Measurements from ENCODE around the gene PACRG. TPM values are rescaled to one million over a fixed set of nuclear protein-coding genes. Genes with fewer than 3 reads are reported as not detected.

PACRG gene
- total RNA-seq, 1 donor from 2014 or later = 1.2 TPM

DNA sequence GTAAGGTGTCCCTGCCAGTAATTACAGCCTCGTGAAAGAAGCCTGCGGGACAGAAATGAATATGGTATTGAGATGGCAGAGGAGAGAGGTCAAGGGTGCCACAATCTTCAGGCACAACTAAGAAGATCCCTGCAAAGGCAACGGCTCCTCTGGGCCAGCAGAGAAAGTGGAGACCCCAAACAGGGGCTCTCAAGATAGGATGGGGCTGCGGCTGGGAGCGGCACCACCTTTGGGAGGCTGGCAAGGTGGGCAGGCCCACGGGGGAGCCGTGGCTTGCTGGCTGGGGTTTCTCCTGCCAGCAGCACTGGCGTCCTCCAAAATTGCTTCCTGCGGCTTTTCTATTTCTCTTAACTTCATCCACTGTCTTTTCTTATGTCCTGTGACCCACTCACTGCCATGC lies 503.1 kb downstream of the PACRG start:
- no peak for DNase-seq (ENCODE audit: extremely low spot score, unreplicated experiment)
- no peak overlapping the region for H3K27ac Mint-ChIP-seq (ENCODE audit: unreplicated experiment)
- no peaks in the 10 kb centered on the region for H3K36me3 Mint-ChIP-seq (ENCODE audit: unreplicated experiment)
- H3K27me3 Mint-ChIP-seq (ENCODE audit: unreplicated experiment) = peaks cover 12% of the 10 kb centered on the region
- peaks cover 7% of the 10 kb centered on the region for H3K9me3 Mint-ChIP-seq (ENCODE audit: unreplicated experiment)
- peaks cover 4% of the 10 kb centered on the region for H3K4me1 Mint-ChIP-seq (ENCODE audit: unreplicated experiment)
- TF ChIP-seq, protein P1, sequence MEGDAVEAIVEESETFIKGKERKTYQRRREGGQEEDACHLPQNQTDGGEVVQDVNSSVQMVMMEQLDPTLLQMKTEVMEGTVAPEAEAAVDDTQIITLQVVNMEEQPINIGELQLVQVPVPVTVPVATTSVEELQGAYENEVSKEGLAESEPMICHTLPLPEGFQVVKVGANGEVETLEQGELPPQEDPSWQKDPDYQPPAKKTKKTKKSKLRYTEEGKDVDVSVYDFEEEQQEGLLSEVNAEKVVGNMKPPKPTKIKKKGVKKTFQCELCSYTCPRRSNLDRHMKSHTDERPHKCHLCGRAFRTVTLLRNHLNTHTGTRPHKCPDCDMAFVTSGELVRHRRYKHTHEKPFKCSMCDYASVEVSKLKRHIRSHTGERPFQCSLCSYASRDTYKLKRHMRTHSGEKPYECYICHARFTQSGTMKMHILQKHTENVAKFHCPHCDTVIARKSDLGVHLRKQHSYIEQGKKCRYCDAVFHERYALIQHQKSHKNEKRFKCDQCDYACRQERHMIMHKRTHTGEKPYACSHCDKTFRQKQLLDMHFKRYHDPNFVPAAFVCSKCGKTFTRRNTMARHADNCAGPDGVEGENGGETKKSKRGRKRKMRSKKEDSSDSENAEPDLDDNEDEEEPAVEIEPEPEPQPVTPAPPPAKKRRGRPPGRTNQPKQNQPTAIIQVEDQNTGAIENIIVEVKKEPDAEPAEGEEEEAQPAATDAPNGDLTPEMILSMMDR (IDR thresholded peaks at IDR 0.05) = no peak
- no peak overlapping the region for H3K4me3 Mint-ChIP-seq (ENCODE audit: unreplicated experiment)

DNA sequence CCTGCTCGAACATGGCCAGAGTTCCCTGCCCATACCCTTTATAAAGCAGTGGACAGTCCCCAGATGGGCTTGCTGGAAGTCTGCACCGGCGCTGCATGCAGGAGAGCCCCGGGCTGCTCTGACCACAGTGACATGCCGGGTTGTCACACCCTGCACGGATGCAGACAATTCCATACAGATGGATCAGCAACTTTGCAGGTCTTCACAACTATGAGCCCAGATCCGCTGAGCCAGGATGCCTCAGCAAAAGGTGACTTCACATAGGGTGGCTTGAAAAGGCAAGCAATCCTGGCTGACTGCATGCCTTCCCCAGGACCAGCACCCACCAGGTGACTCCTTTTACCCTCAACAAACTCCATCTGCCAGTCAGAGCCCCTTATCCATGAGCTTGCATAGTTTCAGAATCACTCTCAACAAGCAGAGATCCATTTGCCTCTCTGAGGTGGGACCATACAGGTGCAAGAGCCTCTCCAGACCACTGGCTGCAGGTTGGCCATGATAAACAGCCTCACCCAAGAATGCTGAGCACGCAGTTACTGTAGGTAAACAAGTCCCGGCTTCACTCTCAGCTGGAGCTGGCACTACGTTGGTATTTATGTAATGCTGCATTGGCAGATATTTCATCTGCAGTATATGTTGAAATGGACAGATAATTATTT lies 503.7 kb downstream of the PACRG start:
- H3K4me3 Mint-ChIP-seq (ENCODE audit: unreplicated experiment) = no peak overlapping the region
- H3K4me1 Mint-ChIP-seq (ENCODE audit: unreplicated experiment) = peaks cover 4% of the 10 kb centered on the region
- TF ChIP-seq, protein P1 (IDR thresholded peaks at IDR 0.05) = no peak
- peaks cover 12% of the 10 kb centered on the region for H3K27me3 Mint-ChIP-seq (ENCODE audit: unreplicated experiment)
- DNase-seq (ENCODE audit: extremely low spot score, unreplicated experiment) = no peak
- H3K27ac Mint-ChIP-seq (ENCODE audit: unreplicated experiment) = no peak overlapping the region
- H3K9me3 Mint-ChIP-seq (ENCODE audit: unreplicated experiment) = peaks cover 7% of the 10 kb centered on the region
- H3K36me3 Mint-ChIP-seq (ENCODE audit: unreplicated experiment) = no peaks in the 10 kb centered on the region

DNA sequence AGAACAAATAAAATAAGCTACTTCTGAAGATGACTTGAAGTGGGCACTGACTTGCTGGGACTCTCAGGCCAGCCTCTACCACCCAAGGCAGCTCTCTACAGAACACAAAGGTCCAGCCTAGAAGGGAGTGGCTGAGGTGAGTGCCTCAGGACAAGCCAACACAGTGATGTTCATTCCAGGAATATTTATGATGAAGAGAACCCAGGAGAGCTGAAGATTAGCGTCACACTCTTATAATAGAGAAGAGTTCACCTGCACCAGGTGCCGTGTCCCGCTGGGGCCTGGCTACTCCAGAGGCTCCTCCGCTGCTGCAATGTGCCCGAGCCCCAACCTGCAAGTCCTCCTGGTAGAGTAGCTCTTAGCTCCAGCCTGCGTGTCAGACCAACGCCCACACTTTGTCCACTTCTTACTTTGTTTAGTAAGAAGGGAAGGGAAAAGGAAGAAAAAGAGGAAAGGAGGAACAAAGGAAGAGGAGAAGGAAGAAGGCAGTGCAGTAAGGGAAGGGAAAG lies 504.3 kb downstream of the PACRG start:
- peaks cover 5% of the 10 kb centered on the region for H3K9me3 Mint-ChIP-seq (ENCODE audit: unreplicated experiment)
- H3K27me3 Mint-ChIP-seq (ENCODE audit: unreplicated experiment) = peaks cover 12% of the 10 kb centered on the region
- H3K27ac Mint-ChIP-seq (ENCODE audit: unreplicated experiment) = no peak overlapping the region
- H3K36me3 Mint-ChIP-seq (ENCODE audit: unreplicated experiment) = no peaks in the 10 kb centered on the region
- DNase-seq (ENCODE audit: extremely low spot score, unreplicated experiment) = no peak
- TF ChIP-seq, protein P1 (IDR thresholded peaks at IDR 0.05) = no peak
- H3K4me1 Mint-ChIP-seq (ENCODE audit: unreplicated experiment) = no peaks in the 10 kb centered on the region
- no peak overlapping the region for H3K4me3 Mint-ChIP-seq (ENCODE audit: unreplicated experiment)

DNA sequence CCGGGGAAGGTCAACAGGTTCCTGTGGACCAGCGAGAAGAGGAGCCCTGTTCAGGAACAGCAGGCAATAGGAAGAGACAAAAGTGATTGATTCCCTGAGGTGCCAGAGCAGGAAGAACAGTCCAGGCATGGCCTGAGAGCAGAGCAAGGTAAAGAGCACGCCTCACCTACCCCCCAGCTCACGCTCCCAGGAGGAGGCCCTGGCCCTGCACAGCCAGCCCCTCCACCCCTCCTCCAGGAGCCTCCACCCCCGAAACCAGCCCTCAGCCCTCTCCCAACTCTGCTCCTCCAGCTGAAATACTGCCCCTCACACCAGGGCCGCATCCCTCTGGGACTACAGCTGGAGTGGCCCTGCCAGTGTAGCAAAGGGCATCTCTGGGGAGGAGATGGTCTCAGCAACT lies 504.9 kb downstream of the PACRG start:
- Mint-ChIP-seq H3K4me1 (ENCODE audit: unreplicated experiment) (no peaks in the 10 kb centered on the region), H3K36me3 (ENCODE audit: unreplicated experiment) (no peaks in the 10 kb centered on the region), H3K27me3 (ENCODE audit: unreplicated experiment) (peaks cover 12% of the 10 kb centered on the region), H3K27ac (ENCODE audit: unreplicated experiment) (no peak overlapping the region), H3K4me3 (ENCODE audit: unreplicated experiment) (no peak overlapping the region), H3K9me3 (ENCODE audit: unreplicated experiment) (peaks cover 1% of the 10 kb centered on the region)
- DNase-seq (ENCODE audit: extremely low spot score, unreplicated experiment) = no peak
- TF ChIP-seq, protein P1 (IDR thresholded peaks at IDR 0.05) = no peak

DNA sequence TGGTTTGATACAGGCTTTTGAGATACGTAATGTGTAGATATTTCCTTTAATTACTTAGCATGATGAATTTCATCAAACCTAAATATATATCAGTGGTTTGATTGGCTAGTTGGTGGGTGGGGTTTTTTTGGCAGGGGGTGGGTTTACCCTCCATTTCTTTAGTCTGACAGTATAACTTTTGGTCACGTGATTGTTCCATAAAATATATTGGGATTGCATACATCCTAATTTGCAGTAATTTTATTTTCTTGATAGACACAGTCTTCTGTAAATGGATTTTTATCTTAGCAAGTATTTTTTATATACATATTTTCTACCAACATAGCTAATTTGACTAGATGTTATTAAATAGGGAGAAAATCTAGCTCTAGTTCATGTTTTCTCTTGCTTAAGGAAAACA lies 509.3 kb downstream of the PACRG start:
- peaks cover 13% of the 10 kb centered on the region for H3K27me3 Mint-ChIP-seq (ENCODE audit: unreplicated experiment)
- H3K9me3 Mint-ChIP-seq (ENCODE audit: unreplicated experiment) = no peaks in the 10 kb centered on the region
- no peaks in the 10 kb centered on the region for H3K36me3 Mint-ChIP-seq (ENCODE audit: unreplicated experiment)
- H3K4me1 Mint-ChIP-seq (ENCODE audit: unreplicated experiment) = no peaks in the 10 kb centered on the region
- no peak overlapping the region for H3K4me3 Mint-ChIP-seq (ENCODE audit: unreplicated experiment)
- TF ChIP-seq, protein P1 (IDR thresholded peaks at IDR 0.05) = no peak
- H3K27ac Mint-ChIP-seq (ENCODE audit: unreplicated experiment) = no peak overlapping the region
- DNase-seq (ENCODE audit: extremely low spot score, unreplicated experiment) = no peak

All from osteocyte (in vitro differentiated cells).